HFFc6 (cell line): Measurements from ENCODE around the gene DESI2. TPM values are rescaled to one million over a fixed set of nuclear protein-coding genes. Genes with fewer than 3 reads are reported as not detected.

ENCODE experiments used
- DNase-seq: peaks from one replicate; pipeline ENCODE4 v3.0.0-alpha.2; 2018
- H3K27ac Mint-ChIP-seq: 2 replicates; pipeline ENCODE4 v1.8.0; 2020; ENCODE audit warnings: mild to moderate bottlenecking, mixed read lengths
- H3K27me3 Mint-ChIP-seq: 2 replicates; pipeline ENCODE4 v1.8.0; 2021; ENCODE audit warnings: mild to moderate bottlenecking, moderate library complexity, mixed read lengths; ENCODE audit not compliant: insufficient read depth
- H3K36me3 Mint-ChIP-seq: 2 replicates; pipeline ENCODE4 v1.8.0; 2021; ENCODE audit warnings: low read depth, mixed read lengths
- H3K4me1 Mint-ChIP-seq: 2 replicates; pipeline ENCODE4 v1.8.0; 2020; ENCODE audit warnings: low read depth, mixed read lengths
- H3K4me3 Mint-ChIP-seq: 2 replicates; pipeline ENCODE4 v1.8.0; 2020; ENCODE audit warnings: mild to moderate bottlenecking, moderate library complexity, mixed read lengths
- H3K9me3 Mint-ChIP-seq: 2 replicates; pipeline ENCODE4 v1.8.0; 2020; ENCODE audit warnings: mild to moderate bottlenecking, mixed read lengths
- CTCF ChIP-seq: fragments of 200-600 bp; sonication (generic); IDR thresholded peaks from 2 replicates; pipeline ENCODE4 v1.5.0; 2021; ENCODE audit warnings: antibody characterized with exemption, mild to moderate bottlenecking
- total RNA-seq, 6 experiments: library from RNA; stranded (reverse); fragmentation: NEBNext Ultra II Directional; extraction: Animal tissue kit (Norgen Biotek cat#: 25700); gene quantifications; 2 replicates in 1 of 6; 3 replicates in 5 of 6; pipeline ENCODE4 v1.2.3, GENCODE V29; 2021

Gene DESI2
- total RNA-seq, 6 experiments from 2014 or later: 23.5 to 32.3 (median 28.0) TPM

DNA sequence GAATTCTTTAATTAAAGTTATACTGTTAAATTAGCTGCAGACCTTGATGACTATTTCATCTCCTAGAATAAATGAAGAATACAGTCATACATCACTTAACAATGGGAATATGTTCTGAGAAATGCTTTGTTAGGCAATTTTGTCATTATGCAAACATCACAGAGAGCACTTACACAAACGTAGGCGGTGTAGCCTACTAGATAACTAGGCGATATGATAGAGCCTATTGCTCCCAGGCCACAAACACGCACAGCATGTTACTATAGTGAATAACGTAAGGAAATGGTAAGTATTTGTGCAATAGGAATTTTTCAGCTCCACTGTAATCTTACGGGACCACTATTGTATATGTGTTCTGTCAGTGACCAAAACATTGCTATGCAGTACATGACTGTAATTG lies 37.6 kb upstream of the DESI2 start:
- DNase-seq: no peak
- peaks cover 7% of the 10 kb centered on the region; the same call in 1 of the 2 replicates for H3K27me3 Mint-ChIP-seq
- TF ChIP-seq CTCF: no peak
- peaks cover 7% of the 10 kb centered on the region for H3K4me1 Mint-ChIP-seq
- no peak overlapping the region for H3K4me3 Mint-ChIP-seq
- no peaks in the 10 kb centered on the region for H3K36me3 Mint-ChIP-seq
- H3K27ac Mint-ChIP-seq: no peak overlapping the region
- no peaks in the 10 kb centered on the region for H3K9me3 Mint-ChIP-seq

- TF ChIP-seq CTCF: no peak
- Mint-ChIP-seq H3K4me3 (no peak overlapping the region), H3K9me3 (no peaks in the 10 kb centered on the region), H3K36me3 (no peaks in the 10 kb centered on the region), H3K4me1 (no peaks in the 10 kb centered on the region), H3K27ac (no peak overlapping the region), H3K27me3 (peaks cover 22% of the 10 kb centered on the region)
- DNase-seq: no peak
Measured at GRCh38 chr1:244626709-244627108, 26.2 kb upstream of the DESI2 start.

DNA sequence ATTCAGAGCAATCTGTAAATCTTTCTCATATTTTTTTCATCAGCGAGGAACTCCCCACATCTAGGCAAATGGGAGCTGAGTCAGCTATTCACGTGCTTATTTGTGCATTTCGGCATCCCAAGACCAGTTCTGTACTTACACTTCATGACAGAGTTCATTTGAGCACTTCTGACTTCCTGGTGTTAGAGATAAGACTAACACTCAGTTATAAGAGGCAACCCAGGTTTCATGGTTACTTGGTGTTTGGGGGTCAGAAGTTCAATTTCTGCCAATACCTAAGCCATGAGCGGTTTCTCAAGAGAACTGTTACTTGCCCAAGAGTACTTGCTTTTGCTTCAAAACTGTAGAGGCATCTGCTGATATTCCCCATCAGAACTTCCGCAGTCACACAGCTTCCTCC lies 24.1 kb upstream of the DESI2 start:
- Mint-ChIP-seq H3K27ac (no peak overlapping the region), H3K4me3 (no peak overlapping the region), H3K36me3 (no peaks in the 10 kb centered on the region), H3K4me1 (no peaks in the 10 kb centered on the region), H3K27me3 (peaks cover 28% of the 10 kb centered on the region), H3K9me3 (no peaks in the 10 kb centered on the region)
- TF ChIP-seq CTCF: no peak
- no peak for DNase-seq

DNA sequence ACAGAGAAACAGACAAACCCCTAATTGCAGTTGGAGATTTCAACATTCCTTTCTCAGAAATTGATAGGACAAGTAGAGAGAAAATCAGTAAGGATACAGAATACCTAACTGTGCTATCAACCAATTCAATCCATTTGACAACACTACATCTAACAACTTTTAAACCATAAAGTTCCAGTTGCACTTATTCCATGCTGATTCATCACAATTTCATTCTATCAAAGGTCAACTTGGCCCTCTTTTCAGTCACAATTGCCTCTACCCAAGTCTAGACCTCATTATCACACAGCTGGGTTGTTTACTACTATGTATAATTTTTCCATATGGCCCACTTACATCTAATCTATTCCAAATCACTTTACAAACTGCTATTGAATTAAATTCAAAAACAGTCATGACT lies 19.8 kb upstream of the DESI2 start:
- no peak overlapping the region for H3K4me3 Mint-ChIP-seq
- peaks cover 22% of the 10 kb centered on the region for H3K27me3 Mint-ChIP-seq
- H3K4me1 Mint-ChIP-seq: no peaks in the 10 kb centered on the region
- no peak for TF ChIP-seq CTCF
- H3K36me3 Mint-ChIP-seq: no peaks in the 10 kb centered on the region
- no peak for DNase-seq
- no peak overlapping the region for H3K27ac Mint-ChIP-seq
- no peaks in the 10 kb centered on the region for H3K9me3 Mint-ChIP-seq

GRCh38 chr1:244634546-244634945 lies 18.4 kb upstream of the DESI2 start:
- no peak for DNase-seq
- no peak for TF ChIP-seq CTCF
- H3K36me3 Mint-ChIP-seq: no peaks in the 10 kb centered on the region
- H3K9me3 Mint-ChIP-seq: no peaks in the 10 kb centered on the region
- no peak overlapping the region for H3K27ac Mint-ChIP-seq
- no peak overlapping the region for H3K4me3 Mint-ChIP-seq
- peaks cover 13% of the 10 kb centered on the region for H3K27me3 Mint-ChIP-seq
- H3K4me1 Mint-ChIP-seq: no peaks in the 10 kb centered on the region
